Gastroesophageal sphincter (tissue), 3 donors: ENCODE data around the gene DMRTB1.

Experiments used
- CTCF ChIP-seq, 4 experiments: fragments of 200-600 bp in 2 of 4; fragments of 450-650 bp in 2 of 4; sonication (generic) in 1 of 4; IDR thresholded peaks; one replicate each; pipeline ENCODE4 v1.5.1; 2017 to 2019; ENCODE audit warnings: antibody characterized with exemption in 4 of 4, mild to moderate bottlenecking in 2 of 4, moderate library complexity in 2 of 4
- POLR2A ChIP-seq, 2 donors: fragments of 450-650 bp; IDR thresholded peaks; one replicate each; pipeline ENCODE4 v1.6.1; 2017; ENCODE audit warnings: antibody characterized with exemption in 2 of 2, mild to moderate bottlenecking in 2 of 2, moderate library complexity in 1 of 2

- TF ChIP-seq CTCF (IDR thresholded peaks at IDR 0.05) = no peak
- no peak for TF ChIP-seq POLR2A (IDR thresholded peaks at IDR 0.05)
Measured at GRCh38 chr1:53412285-53413174, 46.7 kb upstream of the DMRTB1 start.
